Globus pallidus (tissue), 1 donor: Measurements from ENCODE around the gene ZDHHC17.
"Not testable (repeated sequence)": the region's sequence is repeated elsewhere in the genome, so short reads cannot be mapped to it uniquely, and the experiment has no call there.

ENCODE experiments used
- DNase-seq: peaks from one replicate; pipeline ENCODE4 v3.0.0-alpha.2; 2015; ENCODE audit warnings: low spot score

Gene ZDHHC17, protein sequence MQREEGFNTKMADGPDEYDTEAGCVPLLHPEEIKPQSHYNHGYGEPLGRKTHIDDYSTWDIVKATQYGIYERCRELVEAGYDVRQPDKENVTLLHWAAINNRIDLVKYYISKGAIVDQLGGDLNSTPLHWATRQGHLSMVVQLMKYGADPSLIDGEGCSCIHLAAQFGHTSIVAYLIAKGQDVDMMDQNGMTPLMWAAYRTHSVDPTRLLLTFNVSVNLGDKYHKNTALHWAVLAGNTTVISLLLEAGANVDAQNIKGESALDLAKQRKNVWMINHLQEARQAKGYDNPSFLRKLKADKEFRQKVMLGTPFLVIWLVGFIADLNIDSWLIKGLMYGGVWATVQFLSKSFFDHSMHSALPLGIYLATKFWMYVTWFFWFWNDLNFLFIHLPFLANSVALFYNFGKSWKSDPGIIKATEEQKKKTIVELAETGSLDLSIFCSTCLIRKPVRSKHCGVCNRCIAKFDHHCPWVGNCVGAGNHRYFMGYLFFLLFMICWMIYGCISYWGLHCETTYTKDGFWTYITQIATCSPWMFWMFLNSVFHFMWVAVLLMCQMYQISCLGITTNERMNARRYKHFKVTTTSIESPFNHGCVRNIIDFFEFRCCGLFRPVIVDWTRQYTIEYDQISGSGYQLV

DNA sequence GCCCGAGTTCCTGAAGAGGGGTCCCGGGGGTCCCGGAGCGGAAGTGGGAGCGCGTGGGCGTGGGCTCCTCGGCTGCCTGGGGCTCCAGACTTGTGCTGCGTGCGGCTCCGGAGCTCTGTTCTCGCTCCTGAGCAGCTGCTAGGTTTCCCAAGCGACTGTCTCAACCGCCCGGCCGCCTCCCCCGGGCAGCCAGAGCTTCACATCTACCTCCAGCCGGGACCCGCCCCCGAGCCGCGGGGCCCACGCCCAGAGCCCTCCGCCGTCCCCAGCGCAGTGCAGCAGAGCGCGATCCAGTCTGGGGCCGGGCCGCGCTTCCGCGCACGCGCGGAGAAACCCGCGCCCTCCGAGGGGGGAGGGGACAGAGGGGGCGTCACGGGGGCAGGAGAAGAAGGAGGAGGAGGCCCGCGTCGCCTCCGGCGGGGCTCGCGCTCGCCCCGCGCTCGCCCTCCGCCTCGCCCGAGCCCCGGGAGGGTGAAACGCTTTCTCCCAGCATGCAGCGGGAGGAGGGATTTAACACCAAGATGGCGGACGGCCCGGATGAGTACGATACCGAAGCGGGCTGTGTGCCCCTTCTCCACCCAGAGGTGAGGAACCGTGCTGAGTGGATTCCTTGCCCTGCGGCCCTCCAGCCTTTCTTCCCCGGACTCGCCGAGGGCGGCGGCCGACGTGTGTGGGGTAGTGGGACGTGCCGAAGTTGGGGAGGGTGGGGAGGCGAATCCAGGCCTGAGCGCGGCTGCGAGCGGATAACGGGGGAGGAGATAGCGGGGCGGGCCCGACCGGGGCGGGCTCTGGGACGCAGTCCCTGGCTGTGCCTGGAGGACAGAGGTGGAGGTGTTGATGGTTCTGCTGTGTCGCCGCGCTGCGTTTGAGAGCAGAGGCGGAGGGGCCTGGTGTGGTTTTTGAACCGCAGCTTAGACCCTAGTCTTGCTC lies at the start of gene ZDHHC17:
Gene ZDHHC17, plus strand, starts transcription at position 370 of the 930 bp plus-strand sequence. Its CDS starts 122 bp downstream, at position 492.
- DNase-seq, result peak; percentile 90

GRCh38 chr12:76714415-76714814 lies 49.5 kb upstream of the ZDHHC17 start:
- DNase-seq, result no peak

DNA sequence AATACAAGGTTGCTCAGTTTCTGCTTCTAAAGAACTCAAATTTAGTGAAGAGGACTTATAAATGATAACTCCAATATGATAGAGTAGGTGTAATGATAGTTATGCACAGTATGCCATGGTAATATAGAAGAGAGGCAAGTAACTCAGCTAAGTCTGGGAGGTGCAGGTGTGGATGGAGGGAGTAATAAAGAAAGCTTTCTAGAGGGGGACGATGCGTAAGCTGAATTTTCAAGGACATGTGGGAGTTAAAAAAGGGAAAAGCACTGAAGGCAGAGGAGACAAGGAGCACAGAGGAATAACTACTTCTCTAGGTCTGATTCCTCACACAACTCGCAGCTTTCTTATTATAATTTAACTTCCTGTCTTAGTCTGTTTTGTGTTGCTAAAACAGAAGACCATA lies 49.1 kb upstream of the ZDHHC17 start:
- no peak for DNase-seq

GRCh38 chr12:76715332-76715731 lies 48.6 kb upstream of the ZDHHC17 start:
- no peak for DNase-seq

- no peak for DNase-seq
These were observed 46.6 kb upstream of the ZDHHC17 start for GRCh38 chr12:76717314-76717713.

DNA sequence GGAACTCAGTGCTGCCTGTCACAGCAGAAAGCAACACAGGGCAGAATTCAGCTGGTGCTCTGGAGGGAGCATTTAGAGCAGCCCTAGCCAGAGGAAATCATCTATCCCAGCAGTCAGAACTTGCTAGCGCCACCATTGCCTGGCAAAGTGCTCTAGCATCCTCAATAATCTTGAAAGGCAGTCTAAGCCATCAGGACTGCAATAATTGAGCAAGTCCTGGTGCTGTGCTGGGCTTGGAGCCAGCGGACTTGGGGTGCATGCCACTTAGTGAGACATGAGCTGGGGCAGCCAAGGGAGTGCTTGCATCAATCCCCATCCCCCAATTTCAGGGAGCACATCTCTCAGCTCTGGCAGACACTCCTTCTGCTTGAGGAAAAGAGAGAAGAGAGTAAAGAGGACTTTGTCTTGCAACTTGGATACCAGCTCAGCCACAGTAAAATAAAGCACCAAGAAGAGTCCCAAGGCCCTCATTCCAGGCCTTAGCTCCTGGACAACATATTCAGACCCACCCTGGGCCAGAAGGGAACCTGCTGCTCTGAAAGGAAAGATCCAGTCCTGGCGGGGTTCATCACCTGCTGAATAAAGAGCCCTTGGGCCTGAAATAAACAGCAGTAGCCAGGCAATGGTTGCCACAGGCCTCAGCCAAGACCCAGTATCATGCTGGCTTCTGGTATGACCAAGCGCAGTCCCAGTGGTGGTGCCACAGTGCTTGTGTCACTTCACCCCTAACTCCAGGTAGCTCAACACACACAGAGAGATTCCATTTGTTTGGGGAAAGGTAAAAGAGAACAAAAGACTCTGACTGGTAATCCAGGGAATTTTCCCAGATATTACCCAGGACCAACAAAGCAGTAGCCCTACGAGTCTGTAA lies 44.5 kb upstream of the ZDHHC17 start:
- peak; percentile 73 for DNase-seq

- no peak for DNase-seq
These were observed 43.8 kb upstream of the ZDHHC17 start for GRCh38 chr12:76720068-76720467.

GRCh38 chr12:76726626-76727025 lies 37.3 kb upstream of the ZDHHC17 start:
- no peak for DNase-seq

DNA sequence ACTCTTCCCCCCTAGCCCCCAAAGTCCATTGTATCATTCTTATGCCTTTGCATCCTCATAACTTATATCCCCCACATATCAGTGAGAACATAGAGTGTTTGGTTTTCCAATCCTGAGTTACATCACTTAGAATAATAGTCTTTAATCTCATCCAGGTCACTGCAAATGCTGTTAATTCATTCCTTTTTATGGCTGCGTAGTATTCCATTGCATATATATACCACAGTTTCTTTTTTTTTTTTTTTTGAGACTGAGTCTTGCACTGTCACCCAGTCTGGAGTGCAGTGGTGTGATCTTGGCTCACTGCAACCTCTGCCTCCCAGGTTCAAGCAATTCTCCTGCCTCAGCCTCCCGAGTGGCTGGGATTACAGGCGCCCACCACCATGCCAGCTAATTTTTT lies 31.7 kb upstream of the ZDHHC17 start:
- DNase-seq, result not testable (repeated sequence)

DNA sequence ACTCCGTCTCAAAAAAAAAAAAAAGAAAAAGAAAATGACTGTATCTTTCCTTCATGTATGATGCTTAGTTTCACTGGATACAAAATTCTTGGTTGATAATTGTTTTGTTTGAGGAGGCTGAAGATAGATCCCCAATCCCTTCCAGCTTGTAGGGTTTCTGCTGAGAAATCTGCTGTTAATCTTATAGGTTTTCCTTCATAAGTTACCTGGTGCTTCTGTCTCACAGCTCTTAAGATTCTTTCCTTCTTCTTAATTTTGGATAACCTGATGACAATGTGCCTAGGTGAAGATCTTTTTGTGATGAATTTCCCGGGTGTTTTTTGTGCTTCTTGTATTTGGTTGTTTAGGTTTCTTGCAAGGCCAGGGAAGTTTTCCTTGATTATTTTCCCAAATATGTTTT lies 26.2 kb upstream of the ZDHHC17 start:
- DNase-seq, result not testable (repeated sequence)

GRCh38 chr12:76738824-76739579 lies 24.9 kb upstream of the ZDHHC17 start:
- no peak for DNase-seq

GRCh38 chr12:76739896-76740295 lies 24.0 kb upstream of the ZDHHC17 start:
- DNase-seq, result no peak

DNA sequence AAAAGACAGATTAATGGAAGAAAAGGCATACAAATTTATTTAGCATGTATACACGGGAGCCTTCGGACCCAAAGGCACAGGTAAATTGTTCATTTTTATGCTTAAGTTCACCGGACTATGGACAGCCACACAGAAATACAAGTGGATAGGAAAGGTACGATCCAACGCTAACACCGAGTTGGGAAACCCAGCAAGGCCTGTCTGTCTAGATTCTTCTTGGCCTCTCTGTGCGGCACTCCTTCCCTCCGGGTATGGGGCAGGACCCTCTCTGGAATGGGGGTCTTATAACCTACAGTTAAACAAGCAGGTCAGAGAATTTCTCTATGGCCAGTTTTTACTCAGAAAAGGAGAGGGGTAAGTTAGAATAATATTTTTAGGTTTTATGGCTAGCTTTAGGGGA lies 23.4 kb upstream of the ZDHHC17 start:
- DNase-seq, result no peak

DNA sequence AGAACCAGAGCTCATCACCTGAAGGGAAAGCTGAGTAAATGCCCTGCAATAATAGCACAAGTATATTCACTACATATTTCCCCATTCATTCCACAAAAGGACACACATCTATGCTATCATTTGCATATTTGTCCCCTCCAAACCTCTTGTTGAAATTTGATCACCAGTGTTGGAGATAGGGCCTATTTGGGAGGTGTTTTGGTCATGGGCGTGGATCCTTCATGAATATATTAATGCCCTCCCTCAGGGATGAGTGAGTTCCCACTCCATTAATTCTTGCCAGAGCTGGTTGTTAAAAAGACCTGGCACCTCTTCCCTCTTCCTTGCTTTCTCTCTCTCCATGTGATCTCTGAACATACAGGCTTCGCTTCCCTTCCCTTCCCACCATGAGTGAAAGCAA lies 18.6 kb upstream of the ZDHHC17 start:
- DNase-seq, result no peak

DNA sequence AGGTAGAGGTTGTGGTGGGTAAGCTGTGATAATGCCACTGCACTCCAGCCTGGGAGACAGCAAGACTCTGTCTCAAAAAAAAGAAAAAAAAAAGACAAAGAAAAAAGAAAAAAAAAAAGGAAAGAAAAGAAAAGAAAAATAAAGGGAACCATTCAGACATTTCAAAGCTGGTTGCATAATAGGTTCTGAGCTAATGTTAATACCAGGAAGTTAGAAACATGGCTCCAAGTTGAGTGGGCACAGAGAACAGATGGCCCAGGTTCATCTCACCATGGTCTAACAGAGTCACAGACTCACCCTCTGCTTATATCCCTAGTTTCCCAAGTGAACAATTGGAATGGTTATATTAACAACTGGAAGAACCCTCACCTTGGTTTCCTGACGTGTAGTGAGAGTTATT lies 17.4 kb upstream of the ZDHHC17 start:
- no peak for DNase-seq

DNA sequence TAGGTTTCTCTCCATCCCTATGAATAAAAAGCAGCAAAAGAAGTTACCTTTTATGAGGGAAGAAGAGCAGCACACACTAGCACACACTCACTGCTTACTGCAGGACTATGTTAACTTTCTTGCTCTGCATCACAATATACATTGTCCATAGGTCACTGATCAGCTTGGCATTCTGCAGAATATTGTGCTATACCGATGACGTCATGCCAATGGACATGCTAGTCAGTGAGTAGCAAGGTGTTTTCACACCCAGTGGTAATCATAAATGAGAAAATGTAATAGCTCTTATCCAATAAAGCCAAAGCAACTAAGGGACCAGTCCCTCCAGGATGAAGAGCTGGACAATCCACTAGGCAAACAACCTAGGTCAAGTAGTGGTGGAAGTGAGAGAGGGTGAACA lies 16.7 kb upstream of the ZDHHC17 start:
- DNase-seq, result no peak

DNA sequence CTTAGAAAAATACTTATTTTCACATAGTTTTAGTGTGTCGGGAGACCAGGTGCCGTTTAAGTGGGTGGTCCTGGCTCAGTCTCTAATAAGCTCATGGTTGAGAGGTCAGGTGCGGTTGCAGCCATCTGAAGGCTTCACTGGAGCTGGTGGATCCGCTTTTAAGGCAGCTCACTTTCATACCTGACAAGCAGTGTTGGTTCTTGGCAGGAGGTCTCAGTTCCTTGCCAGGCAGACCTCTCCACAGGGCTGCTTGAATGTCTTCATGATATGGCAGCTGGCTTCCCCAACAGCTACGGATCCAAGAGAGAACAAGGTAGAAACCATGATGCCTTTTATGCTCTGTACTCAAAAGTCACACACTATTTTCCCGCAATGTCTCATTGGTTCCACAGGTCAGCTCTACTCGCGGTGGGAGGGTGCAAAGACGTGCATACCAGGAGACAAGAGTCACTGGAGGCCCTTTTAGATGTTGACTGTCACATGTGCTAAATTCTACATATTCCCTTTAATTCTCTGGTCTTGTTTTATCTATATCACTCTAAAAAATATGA lies 8.0 kb upstream of the ZDHHC17 start:
- DNase-seq, result no peak

DNA sequence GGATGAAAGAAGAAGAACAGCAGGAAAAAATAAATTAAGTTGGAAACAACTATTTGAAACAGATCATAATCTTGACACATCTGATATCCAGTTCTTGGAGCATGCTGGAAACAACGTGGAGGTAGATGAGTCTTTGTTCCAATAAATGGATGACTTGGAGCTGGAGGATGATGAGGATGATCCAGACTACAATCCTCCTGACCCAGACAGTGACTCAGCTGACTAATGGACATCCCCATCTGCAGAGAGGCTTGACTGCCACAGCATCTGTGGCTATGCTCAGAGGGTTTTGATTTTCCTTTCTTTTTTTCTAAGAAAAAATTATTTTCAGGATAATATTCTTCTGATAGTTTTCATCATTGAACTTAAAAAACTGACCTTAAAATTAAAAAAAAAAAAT lies 6.2 kb upstream of the ZDHHC17 start:
- no peak for DNase-seq

DNA sequence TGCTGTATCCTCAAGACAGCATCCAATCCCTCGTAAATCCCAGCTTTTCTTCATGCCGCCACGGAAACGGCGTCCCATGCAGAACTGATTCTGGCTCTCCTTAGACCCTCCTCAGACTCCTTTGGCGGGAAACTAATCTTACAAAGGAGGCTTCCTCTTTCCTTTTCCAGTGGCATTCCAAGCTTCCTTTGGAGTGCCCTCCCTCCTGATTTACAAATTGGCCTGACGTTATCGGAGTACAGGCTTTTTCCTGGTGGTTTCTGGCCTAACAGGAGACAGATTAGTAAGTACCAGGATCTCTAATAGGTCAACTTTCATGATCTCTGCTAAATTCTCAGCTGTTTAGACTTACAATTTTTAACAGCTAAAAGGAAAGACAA lies 1.3 kb upstream of the ZDHHC17 start:
- DNase-seq, result no peak

DNA sequence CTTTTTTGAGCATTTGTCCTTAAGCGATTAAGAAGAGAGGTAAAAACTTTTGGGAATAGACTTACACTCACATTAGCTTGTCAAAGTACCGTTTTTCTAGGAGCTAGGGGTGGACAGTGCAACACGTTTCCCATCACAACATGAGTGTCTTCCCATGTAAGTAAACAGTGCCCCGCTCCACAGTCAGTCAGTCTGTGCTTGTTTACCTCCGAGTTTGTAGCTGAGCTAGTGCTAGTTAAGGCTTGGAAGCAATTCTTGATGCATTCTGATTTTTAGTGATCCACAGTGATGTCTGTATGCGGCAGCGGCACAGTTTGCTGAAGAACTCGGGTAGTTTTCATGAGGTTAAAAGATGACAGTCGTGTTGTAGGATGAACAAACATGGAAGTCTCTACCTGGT lies 941 bp downstream of the ZDHHC17 start:
- peak; percentile 45 for DNase-seq

DNA sequence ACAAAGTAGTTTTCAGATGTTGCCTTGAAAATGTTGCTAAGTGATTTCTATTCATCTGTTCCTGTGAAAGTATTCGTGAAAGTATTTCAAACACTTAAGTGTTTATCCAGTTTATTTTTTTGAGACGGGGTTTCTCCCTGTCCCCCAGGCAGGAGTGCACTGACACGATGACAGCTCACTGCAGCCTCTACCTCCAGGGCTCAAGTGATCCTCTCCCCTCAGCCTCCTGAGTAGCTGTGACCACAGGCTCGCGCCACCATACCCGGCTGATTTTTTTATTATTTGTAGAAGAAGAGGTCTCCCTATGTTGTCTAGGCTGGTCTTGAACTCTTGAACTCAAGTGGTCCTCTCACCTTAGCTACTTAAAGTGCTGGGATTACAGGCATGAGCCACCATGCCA lies 1.7 kb downstream of the ZDHHC17 start:
- DNase-seq, result no peak
